Pancreas (tissue), 10 donors: Measurements from ENCODE around the gene SIL1. TPM values are rescaled to one million over a fixed set of nuclear protein-coding genes. Genes with fewer than 3 reads are reported as not detected.
"Not testable (repeated sequence)": the region's sequence is repeated elsewhere in the genome, so short reads cannot be mapped to it uniquely, and the experiment has no call there.

Source experiments
- ATAC-seq, 4 donors: fragments of 200-7000 bp; cut with Tn5 transposase; one replicate each; pipeline versions ENCODE4 v1.8.0 to v1.9.1; 2020; ENCODE audit warnings: mild to moderate bottlenecking in 4 of 4, moderate library complexity in 4 of 4
- DNase-seq, 6 donors: peaks; one replicate each; pipeline ENCODE4 v3.0.0-alpha.2; 2020
- FAIRE-seq: peaks from 2 replicates; lab custom pipeline; 2012; peaks lifted over from hg19 to GRCh38; lab: Jason Lieb, UNC
- H3K27ac ChIP-seq, 4 donors: fragments of 200-600 bp; sonication (generic); 1 replicate in 3 of 4; 2 replicates in 1 of 4; pipeline versions ENCODE4 v1.5.0 to v1.8.0; 2020
- H3K27me3 ChIP-seq, 4 donors: fragments of 200-600 bp; one replicate each; pipeline ENCODE4 v1.8.0; 2021
- H3K36me3 ChIP-seq, 3 donors: fragments of 200-600 bp; sonication (generic) in 1 of 3; one replicate each; pipeline versions ENCODE4 v1.5.0 to v1.8.0; 2020 to 2021
- H3K4me1 ChIP-seq, 3 donors: fragments of 200-600 bp; one replicate each; pipeline ENCODE4 v1.8.0; 2021
- H3K4me3 ChIP-seq, 4 donors: fragments of 200-600 bp; sonication (generic) in 2 of 4; one replicate each; pipeline versions ENCODE4 v1.5.0 to v1.8.0; 2020 to 2021
- H3K9me3 ChIP-seq, 4 donors: fragments of 200-600 bp; one replicate each; pipeline ENCODE4 v1.8.0; 2021
- WGBS, 2 donors: extraction: QIAGEN DNeasy Blood & Tissue Kit; methylation state at CpG; one replicate each; pipeline ENCODE4 v1.1.7; 2013; 5-methylcytosine and 5-hydroxymethylcytosine counted together
- intact Hi-C, 3 donors: fragments of 100-400 bp; cut with DNase I; formaldehyde crosslinking; loops; one replicate each; pipeline versions ENCODE4 v1.11.1 to v1.14.2; 2022
- polyA plus RNA-seq, 2 donors: library from polyadenylated mRNA; stranded (reverse); fragments of 200-250 nt; gene quantifications; one replicate each; pipeline ENCODE4 v1.2.3, GENCODE V29; 2013
- total RNA-seq, 6 donors: library from RNA; stranded (reverse); fragmentation: NEBNext Ultra II Directional in 4 of 6; extraction: Animal tissue kit (Norgen Biotek cat#: 25700) in 4 of 6; gene quantifications; one replicate each; pipeline versions ENCODE4 v1.2.1 to v1.2.4, GENCODE V29; 2021 to 2023
- TF ChIP-seq, protein P1 (sequence below), 4 donors: fragments of 200-600 bp; sonication (generic) in 3 of 4; IDR thresholded peaks; one replicate each; pipeline versions ENCODE4 v1.5.0 to v1.8.0; 2021; ENCODE audit warnings: antibody characterized with exemption in 4 of 4
- donor health status: healthy with polysubstance abuse.
- donor health status: DM: no; HTN: no; CAD: no; lungs with moderate emphysema.
- donor health status: DM: no; HTN: no; CAD: no.
- donor health status: control.
- donor health status: control.
- donor health status: Bipolar disorder and iron deficiency.
- donor health status: DM: yes; HTN: yes; CAD: no.
- donor health status: DM: no; HTN: no; CAD: no.
- donor health status: DM: no; HTN: no; CAD: no.
- donor health status: DM: yes; HTN: yes; CAD: no.

SIL1 gene
- total and polyA plus RNA-seq, 8 donors, result 38.6 to 119 (median 55.0) TPM

- no peak overlapping the region for H3K4me3 ChIP-seq
- ATAC-seq (no peak), FAIRE-seq (no peak), DNase-seq (no peak)
- TF ChIP-seq, protein P1, sequence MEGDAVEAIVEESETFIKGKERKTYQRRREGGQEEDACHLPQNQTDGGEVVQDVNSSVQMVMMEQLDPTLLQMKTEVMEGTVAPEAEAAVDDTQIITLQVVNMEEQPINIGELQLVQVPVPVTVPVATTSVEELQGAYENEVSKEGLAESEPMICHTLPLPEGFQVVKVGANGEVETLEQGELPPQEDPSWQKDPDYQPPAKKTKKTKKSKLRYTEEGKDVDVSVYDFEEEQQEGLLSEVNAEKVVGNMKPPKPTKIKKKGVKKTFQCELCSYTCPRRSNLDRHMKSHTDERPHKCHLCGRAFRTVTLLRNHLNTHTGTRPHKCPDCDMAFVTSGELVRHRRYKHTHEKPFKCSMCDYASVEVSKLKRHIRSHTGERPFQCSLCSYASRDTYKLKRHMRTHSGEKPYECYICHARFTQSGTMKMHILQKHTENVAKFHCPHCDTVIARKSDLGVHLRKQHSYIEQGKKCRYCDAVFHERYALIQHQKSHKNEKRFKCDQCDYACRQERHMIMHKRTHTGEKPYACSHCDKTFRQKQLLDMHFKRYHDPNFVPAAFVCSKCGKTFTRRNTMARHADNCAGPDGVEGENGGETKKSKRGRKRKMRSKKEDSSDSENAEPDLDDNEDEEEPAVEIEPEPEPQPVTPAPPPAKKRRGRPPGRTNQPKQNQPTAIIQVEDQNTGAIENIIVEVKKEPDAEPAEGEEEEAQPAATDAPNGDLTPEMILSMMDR (IDR thresholded peaks at IDR 0.05), result no peak
- H3K9me3 ChIP-seq, result no peaks in the 10 kb centered on the region
- H3K27ac ChIP-seq, result no peak overlapping the region
- no peaks in the 10 kb centered on the region for H3K27me3 ChIP-seq
- no peaks in the 10 kb centered on the region for H3K4me1 ChIP-seq
- peaks cover 0 to 6% (median 0%) of the 10 kb centered on the region in 3 donors for H3K36me3 ChIP-seq
- WGBS, 2 donors, result 97 to 98% methylated on average over 3 of the region's 3 CpGs
- intact Hi-C loops, result no loop called here
Observed at GRCh38 chr5:139037732-139038131, 160.4 kb downstream of the SIL1 start.

DNA sequence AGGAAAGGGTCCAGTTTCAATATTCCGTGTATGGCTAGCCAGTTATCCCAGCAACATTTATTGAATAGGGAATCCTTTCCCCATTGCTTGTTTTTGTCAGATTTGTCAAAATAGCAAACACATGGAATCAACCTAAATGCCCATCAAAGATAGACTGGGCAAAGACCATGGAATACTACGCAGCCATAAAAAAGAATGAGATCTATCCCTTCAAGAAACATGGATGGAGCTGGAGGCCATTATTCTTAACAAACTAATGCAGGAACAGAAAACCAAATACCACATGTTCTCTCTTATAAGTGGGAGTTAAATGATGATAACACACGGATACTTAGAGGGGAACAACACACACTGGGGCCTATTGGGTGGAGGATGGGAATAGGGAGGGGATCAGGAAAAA, 161.8 kb downstream of the SIL1 start:
- FAIRE-seq, H3K27ac ChIP-seq, H3K4me3 ChIP-seq, H3K36me3 ChIP-seq, DNase-seq, H3K27me3 ChIP-seq, intact Hi-C loops, ATAC-seq, H3K4me1 ChIP-seq, H3K9me3 ChIP-seq: not testable (repeated sequence)
- 83 to 98% methylated on average over 3 of the region's 3 CpGs for WGBS, 2 donors

GRCh38 chr5:139027150-139027549, 171.0 kb downstream of the SIL1 start:
- WGBS, 2 donors, result 92 to 93% methylated on average over 2 of the region's 2 CpGs
- H3K27ac ChIP-seq, result no peak overlapping the region
- ATAC-seq, result no peak

DNA sequence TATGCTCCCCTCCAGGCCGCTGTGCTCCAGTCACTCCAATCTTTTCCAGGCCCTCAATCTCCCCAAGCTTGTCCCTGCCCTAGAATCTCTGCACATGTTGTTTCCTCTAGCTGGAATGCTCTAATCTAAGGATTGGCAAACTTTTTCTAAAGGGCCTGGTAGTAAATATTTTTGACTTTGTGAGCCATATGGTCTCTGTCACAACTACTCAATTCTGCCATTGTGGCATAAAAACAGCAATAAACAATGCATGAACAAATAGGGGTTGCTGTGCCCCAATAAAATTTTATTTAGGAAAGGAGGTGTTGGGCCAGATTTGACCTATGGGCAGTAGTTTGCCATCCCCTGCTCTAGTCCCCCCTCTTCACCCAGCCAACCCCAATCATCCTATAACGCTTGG, 172.5 kb downstream of the SIL1 start:
- no peaks in the 10 kb centered on the region for H3K4me1 ChIP-seq
- no peak overlapping the region for H3K4me3 ChIP-seq
- WGBS, 2 donors, result 80 to 100% methylated on average over 2 of the region's 2 CpGs
- ATAC-seq (no peak), FAIRE-seq (no peak), DNase-seq (no peak)
- TF ChIP-seq, protein P1 (IDR thresholded peaks at IDR 0.05), result no peak
- H3K27ac ChIP-seq, result no peak overlapping the region
- peaks cover 0 to 5% (median 0%) of the 10 kb centered on the region in 3 donors for H3K36me3 ChIP-seq
- no peaks in the 10 kb centered on the region for H3K27me3 ChIP-seq
- H3K9me3 ChIP-seq, result no peaks in the 10 kb centered on the region
- intact Hi-C loops, result no loop called here

More at GRCh38 chr5:139027150-139027549, 171.0 kb downstream of the SIL1 start:
- no peaks in the 10 kb centered on the region for H3K36me3 ChIP-seq
- DNase-seq, result no peak
- TF ChIP-seq, protein P1 (IDR thresholded peaks at IDR 0.05), result no peak
- no peaks in the 10 kb centered on the region for H3K27me3 ChIP-seq
- H3K4me1 ChIP-seq, result no peaks in the 10 kb centered on the region
- H3K4me3 ChIP-seq, result no peak overlapping the region
- no peak for FAIRE-seq
- intact Hi-C loops, result no loop called here
- H3K9me3 ChIP-seq, result no peaks in the 10 kb centered on the region

DNA sequence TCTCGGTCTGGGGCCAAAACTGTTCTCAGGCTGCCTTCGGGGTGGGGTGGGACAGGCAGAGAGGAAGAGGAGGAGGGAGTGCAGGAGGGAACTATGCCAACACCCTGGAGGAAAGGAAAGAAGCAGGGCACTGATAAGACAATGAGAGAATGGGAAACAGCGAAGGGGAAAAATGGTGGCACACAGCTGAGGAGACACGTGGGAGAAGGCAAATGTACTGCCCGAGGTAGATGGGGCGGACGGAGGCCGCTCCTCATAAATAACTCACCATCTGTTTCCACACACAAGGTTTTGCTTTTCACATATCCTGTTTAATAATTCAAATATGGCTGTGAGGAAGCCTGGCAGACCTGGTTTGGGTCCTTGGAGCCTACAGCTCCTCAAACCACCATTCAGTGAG, 174.9 kb downstream of the SIL1 start:
- 90 to 95% methylated on average over 8 of the region's 8 CpGs for WGBS, 2 donors
- Histone ChIP-seq H3K27ac (no peak overlapping the region), H3K9me3 (no peaks in the 10 kb centered on the region), H3K4me1 (no peaks in the 10 kb centered on the region), H3K4me3 (no peak overlapping the region), H3K27me3 (no peaks in the 10 kb centered on the region), H3K36me3 (peaks cover 0 to 11% (median 0%) of the 10 kb centered on the region in 3 donors)
- intact Hi-C loops, result no loop called here
- TF ChIP-seq, protein P1 (IDR thresholded peaks at IDR 0.05), result no peak
- FAIRE-seq (no peak), DNase-seq (no peak), ATAC-seq (no peak)
